Fibroblast of lung (primary cell): ENCODE measurements around the gene ZNF750.

Experiments used
- EZH2 ChIP-seq: IDR thresholded peaks from 2 replicates; pipeline ENCODE4 v1.5.1; 2012; ENCODE audit warnings: low read length, control low read depth, mild to moderate bottlenecking; ENCODE audit errors: missing control alignments
- TF ChIP-seq, protein P1 (sequence below), 2 donors: IDR thresholded peaks in 1 of 2; conservative IDR thresholded peaks in 1 of 2; 1 replicate in 1 of 2; 2 replicates in 1 of 2; pipeline ENCODE4 v1.5.1; 2011 to 2012; ENCODE audit warnings: low read length in 2 of 2, control low read depth in 1 of 2, inconsistent platforms in 1 of 2, low read depth in 1 of 2, mild to moderate bottlenecking in 1 of 2

DNA sequence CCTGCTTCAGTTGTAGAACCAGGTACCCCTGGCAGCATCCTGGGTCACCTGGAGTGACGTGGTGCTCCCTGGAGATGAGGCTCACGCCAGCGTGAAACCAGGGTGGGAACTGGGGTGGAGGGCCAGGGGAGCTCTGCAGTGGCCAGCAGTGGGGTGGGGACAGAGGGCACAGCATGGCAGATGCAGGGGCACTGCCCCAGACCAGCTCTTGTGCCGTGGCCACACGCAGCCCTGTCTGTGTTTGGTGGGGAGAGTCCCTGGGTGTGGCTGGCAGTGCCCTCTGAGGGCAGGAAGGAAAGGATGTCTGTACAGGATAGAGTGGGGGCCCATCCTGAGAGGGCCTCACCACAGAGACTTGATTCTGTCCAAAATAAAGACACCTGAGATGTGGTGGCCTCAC, 24.5 kb downstream of the ZNF750 start:
- TF ChIP-seq, protein P1, sequence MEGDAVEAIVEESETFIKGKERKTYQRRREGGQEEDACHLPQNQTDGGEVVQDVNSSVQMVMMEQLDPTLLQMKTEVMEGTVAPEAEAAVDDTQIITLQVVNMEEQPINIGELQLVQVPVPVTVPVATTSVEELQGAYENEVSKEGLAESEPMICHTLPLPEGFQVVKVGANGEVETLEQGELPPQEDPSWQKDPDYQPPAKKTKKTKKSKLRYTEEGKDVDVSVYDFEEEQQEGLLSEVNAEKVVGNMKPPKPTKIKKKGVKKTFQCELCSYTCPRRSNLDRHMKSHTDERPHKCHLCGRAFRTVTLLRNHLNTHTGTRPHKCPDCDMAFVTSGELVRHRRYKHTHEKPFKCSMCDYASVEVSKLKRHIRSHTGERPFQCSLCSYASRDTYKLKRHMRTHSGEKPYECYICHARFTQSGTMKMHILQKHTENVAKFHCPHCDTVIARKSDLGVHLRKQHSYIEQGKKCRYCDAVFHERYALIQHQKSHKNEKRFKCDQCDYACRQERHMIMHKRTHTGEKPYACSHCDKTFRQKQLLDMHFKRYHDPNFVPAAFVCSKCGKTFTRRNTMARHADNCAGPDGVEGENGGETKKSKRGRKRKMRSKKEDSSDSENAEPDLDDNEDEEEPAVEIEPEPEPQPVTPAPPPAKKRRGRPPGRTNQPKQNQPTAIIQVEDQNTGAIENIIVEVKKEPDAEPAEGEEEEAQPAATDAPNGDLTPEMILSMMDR (conservative IDR thresholded peaks at IDR 0.05 in 1 of 2, IDR thresholded peaks at IDR 0.05 in 1 of 2; ENCODE audit: low read depth in 1 of 2, low read length in 2 of 2): no peak
- no peak for TF ChIP-seq EZH2
